ENCODE results near the gene ZNF644. TPM values are rescaled to one million over a fixed set of nuclear protein-coding genes. Genes with fewer than 3 reads are reported as not detected.

Gene ZNF644
- polyA plus RNA-seq, 1 of the 3 experiments (the other 2 are of a cell fraction) = 5.6 TPM

DNA sequence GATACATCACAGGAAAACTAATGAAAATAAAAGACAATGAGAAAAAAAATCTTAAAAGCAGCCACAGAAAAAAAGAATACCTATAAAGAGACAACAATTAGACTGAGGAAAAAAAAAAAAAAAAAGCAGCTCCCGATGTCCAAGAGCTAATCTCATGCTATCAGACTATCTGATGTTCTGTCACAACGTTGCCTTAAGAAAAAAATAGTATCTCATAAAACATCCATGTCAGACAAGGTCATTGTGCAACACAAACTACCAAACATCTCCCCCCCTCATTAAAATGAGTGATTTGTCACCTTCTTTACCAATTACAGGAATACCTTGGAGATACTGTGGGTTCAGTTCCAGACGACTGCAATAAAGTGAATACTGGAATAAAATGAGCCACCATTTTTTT, 68.9 kb downstream of the ZNF644 start:
- 80% methylated on average over 3 of the region's 3 CpGs for WGBS (ENCODE audit: low lambda C conversion rate)
- no peak for DNase-seq
- TF ChIP-seq RAD21 (IDR thresholded peaks at IDR 0.05; ENCODE audit: low read length) (no peak), TEAD4 (IDR thresholded peaks at IDR 0.05; ENCODE audit: borderline replicate concordance, insufficient read depth) (no peak), YY1 (IDR thresholded peaks at IDR 0.05; ENCODE audit: low read depth) (no peak), USF1 (IDR thresholded peaks at IDR 0.05; ENCODE audit: borderline replicate concordance, low read depth) (no peak), GATA2 (CRISPR knock-in tag; IDR thresholded peaks at IDR 0.05) (no peak), MXI1 (IDR thresholded peaks at IDR 0.05; ENCODE audit: low read depth, low read length) (no peak), EP300 (IDR thresholded peaks at IDR 0.05; ENCODE audit: borderline replicate concordance in 1 of 2, low read depth in 1 of 2, low read length in 1 of 2) (no peak), JUND (IDR thresholded peaks at IDR 0.05) (no peak), GABPA (IDR thresholded peaks at IDR 0.05; ENCODE audit: low read depth) (no peak), POLR2AphosphoS5 (IDR thresholded peaks at IDR 0.05; ENCODE audit: low read depth, low read length) (no peak), CTCF (IDR thresholded peaks at IDR 0.05) (no peak)

DNA sequence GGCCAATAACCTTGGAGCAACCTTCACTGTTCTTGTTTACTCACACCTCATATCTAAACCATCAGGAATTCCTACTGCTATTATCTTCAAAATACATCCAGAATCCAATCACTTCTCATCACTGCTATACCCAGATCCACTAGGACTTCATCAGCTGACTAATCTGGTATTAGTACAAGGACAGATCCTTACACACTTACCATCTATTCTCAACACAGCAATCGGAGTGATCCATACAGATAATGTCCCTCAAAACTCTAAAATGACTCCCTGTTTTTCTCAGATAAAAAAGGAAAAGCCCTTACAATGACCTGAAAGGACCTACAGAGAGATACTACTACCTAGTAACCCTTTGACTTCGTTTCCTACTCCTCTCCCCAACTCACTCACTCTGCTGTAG, 70.8 kb downstream of the ZNF644 start:
- Histone ChIP-seq H3K9me2 (no peaks in the 10 kb centered on the region), H3K27ac (ENCODE audit: low read depth in 2 of 2, low read length in 1 of 2) (no peak overlapping the region), H3K79me2 (ENCODE audit: insufficient read depth) (peaks cover 90% of the 10 kb centered on the region), H3F3A (replicated peaks; ENCODE audit: insufficient read depth) (peaks cover 4% of the 10 kb centered on the region), H3K36me3 (replicated peaks in 1 of 2; ENCODE audit: control insufficient read depth in 1 of 2, insufficient read depth in 2 of 2, low read length in 1 of 2) (peaks cover 0 to 12% of the 10 kb centered on the region in 2 experiments), H3K4me1 (ENCODE audit: control insufficient read depth in 1 of 2, insufficient read depth in 2 of 2, low read depth in 1 of 2, low read length in 1 of 2) (no peaks in the 10 kb centered on the region), H3K9me3 (no peaks in the 10 kb centered on the region), H2AFZ (ENCODE audit: low read depth) (no peak overlapping the region), H4K20me1 (ENCODE audit: insufficient read depth) (peaks cover 47% of the 10 kb centered on the region), H3K27me3 (ENCODE audit: insufficient read depth) (no peaks in the 10 kb centered on the region), H3K4me3 (ENCODE audit: low read depth in 2 of 2, low read length in 1 of 2) (no peak overlapping the region), H3K9ac (no peak overlapping the region), H3K4me2 (no peak overlapping the region)
- TF ChIP-seq TAF1 (IDR thresholded peaks at IDR 0.05; ENCODE audit: borderline replicate concordance, low read depth, low read length) (no peak), FOXM1 (IDR thresholded peaks at IDR 0.05; ENCODE audit: low read depth) (no peak)
- POLR2A ChIA-PET = no interaction called here
- 92% methylated on average over 2 of the region's 2 CpGs for WGBS (ENCODE audit: low lambda C conversion rate)
- DNase-seq = no peak
- CTCF ChIA-PET = interaction anchor here (1.9 kb wide), 1 partner anchor 12 kb away, joined by 5 read pairs; no protein-coding TSS in a partner anchor

More for the DNA sequence above, 68.9 kb downstream of the ZNF644 start:
- Histone ChIP-seq H3K9me2 (no peaks in the 10 kb centered on the region), H3K4me2 (no peak overlapping the region), H3K4me3 (ENCODE audit: low read depth in 2 of 2, low read length in 1 of 2) (no peak overlapping the region), H4K20me1 (ENCODE audit: insufficient read depth) (peaks cover 49% of the 10 kb centered on the region), H3K9me3 (no peaks in the 10 kb centered on the region), H3K79me2 (ENCODE audit: insufficient read depth) (peaks cover 93% of the 10 kb centered on the region), H3K9ac (no peak overlapping the region), H3K4me1 (ENCODE audit: control insufficient read depth in 1 of 2, insufficient read depth in 2 of 2, low read depth in 1 of 2, low read length in 1 of 2) (no peaks in the 10 kb centered on the region; a peak in 1 of 4 replicates), H3K27me3 (ENCODE audit: insufficient read depth) (no peaks in the 10 kb centered on the region), H2AFZ (ENCODE audit: low read depth) (no peak overlapping the region), H3F3A (replicated peaks; ENCODE audit: insufficient read depth) (peaks cover 4% of the 10 kb centered on the region), H3K27ac (ENCODE audit: low read depth in 2 of 2, low read length in 1 of 2) (no peak overlapping the region), H3K36me3 (replicated peaks in 1 of 2; ENCODE audit: control insufficient read depth in 1 of 2, insufficient read depth in 2 of 2, low read length in 1 of 2) (peaks cover 0 to 14% of the 10 kb centered on the region in 2 experiments)
- ChIA-PET CTCF (interaction anchor here (1.9 kb wide), 2 partner anchors 10 to 12 kb away, joined by 5 to 6 read pairs; no protein-coding TSS in a partner anchor), POLR2A (no interaction called here)
